ENCODE data around the gene PROSER2. TPM values are rescaled to one million over a fixed set of nuclear protein-coding genes. Genes with fewer than 3 reads are reported as not detected.

PROSER2 gene
- polyA plus RNA-seq, 1 donor (not counting 4 experiments of a cell fraction or from before 2014, with no cell fraction given), result 10.2 TPM

- TF ChIP-seq CTCF (optimal IDR thresholded peaks at IDR 0.05 in 1 of 3, IDR thresholded peaks at IDR 0.05 in 1 of 3, conservative IDR thresholded peaks at IDR 0.05 in 1 of 3; ENCODE audit: extremely low read depth in 1 of 3, insufficient read depth in 2 of 3, low read length in 3 of 3) (no peak), EZH2 (IDR thresholded peaks at IDR 0.05; ENCODE audit: low read length) (no peak)
- Histone ChIP-seq H3K4me2 (ENCODE audit: control insufficient read depth, extremely low read depth, insufficient read depth, low read depth, low read length) (no peak overlapping the region), H2AFZ (ENCODE audit: control insufficient read depth, low read length) (no peak overlapping the region), H3K36me3 (ENCODE audit: control insufficient read depth in 2 of 2, extremely low read depth in 1 of 2, insufficient read depth in 2 of 2, low read length in 2 of 2) (no peaks in the 10 kb centered on the region), H3K79me2 (ENCODE audit: control insufficient read depth, insufficient read depth, low read length) (peaks cover 87% of the 10 kb centered on the region), H3K4me1 (ENCODE audit: control insufficient read depth, extremely low read depth, insufficient read depth, low read length) (peaks cover 17% of the 10 kb centered on the region), H3K9ac (ENCODE audit: control insufficient read depth, extremely low read depth, insufficient read depth, low read length) (no peak overlapping the region), H3K9me3 (ENCODE audit: control insufficient read depth, low read depth, low read length) (no peaks in the 10 kb centered on the region), H3K27ac (ENCODE audit: control insufficient read depth, insufficient read depth, low read length) (no peak overlapping the region), H3K4me3 (ENCODE audit: control insufficient read depth in 2 of 3, extremely low read depth in 1 of 3, insufficient read depth in 2 of 3, low read depth in 1 of 3, low read length in 3 of 3) (no peak overlapping the region), H3K9me1 (ENCODE audit: control insufficient read depth, extremely low read depth, insufficient read depth, low read length) (no peaks in the 10 kb centered on the region), H4K20me1 (ENCODE audit: control insufficient read depth, extremely low read depth, insufficient read depth, low read length) (no peaks in the 10 kb centered on the region), H3K27me3 (ENCODE audit: control insufficient read depth, extremely low read depth, insufficient read depth, low read length) (no peaks in the 10 kb centered on the region)
- DNase-seq (ENCODE audit: low read depth, low spot score) (no peak), FAIRE-seq (no peak)
- dilution Hi-C loops (cut with MboI; ENCODE audit: extremely low pct_ligation_motif_present, low sequenced_read_pairs), result no loop called here
Observed at GRCh38 chr10:11832042-11832441, 8.9 kb downstream of the PROSER2 start.

- H4K20me1 ChIP-seq (ENCODE audit: control insufficient read depth, extremely low read depth, insufficient read depth, low read length), result no peaks in the 10 kb centered on the region
- DNase-seq (ENCODE audit: low read depth, low spot score), result no peak
- peaks cover 80% of the 10 kb centered on the region for H3K79me2 ChIP-seq (ENCODE audit: control insufficient read depth, insufficient read depth, low read length)
- peaks cover 37% of the 10 kb centered on the region for H3K4me1 ChIP-seq (ENCODE audit: control insufficient read depth, extremely low read depth, insufficient read depth, low read length)
- no peak overlapping the region for H3K9ac ChIP-seq (ENCODE audit: control insufficient read depth, extremely low read depth, insufficient read depth, low read length)
- no peak overlapping the region for H3K4me3 ChIP-seq (ENCODE audit: control insufficient read depth in 2 of 3, extremely low read depth in 1 of 3, insufficient read depth in 2 of 3, low read depth in 1 of 3, low read length in 3 of 3)
- H3K9me1 ChIP-seq (ENCODE audit: control insufficient read depth, extremely low read depth, insufficient read depth, low read length), result no peaks in the 10 kb centered on the region
- dilution Hi-C loops (cut with MboI; ENCODE audit: extremely low pct_ligation_motif_present, low sequenced_read_pairs), result no loop called here
- no peaks in the 10 kb centered on the region for H3K36me3 ChIP-seq (ENCODE audit: control insufficient read depth in 2 of 2, extremely low read depth in 1 of 2, insufficient read depth in 2 of 2, low read length in 2 of 2)
- H3K9me3 ChIP-seq (ENCODE audit: control insufficient read depth, low read depth, low read length), result no peaks in the 10 kb centered on the region
- TF ChIP-seq EZH2 (IDR thresholded peaks at IDR 0.05; ENCODE audit: low read length), result no peak
- TF ChIP-seq CTCF (optimal IDR thresholded peaks at IDR 0.05 in 1 of 3, IDR thresholded peaks at IDR 0.05 in 1 of 3, conservative IDR thresholded peaks at IDR 0.05 in 1 of 3; ENCODE audit: extremely low read depth in 1 of 3, insufficient read depth in 2 of 3, low read length in 3 of 3), result no peak
- no peak overlapping the region for H3K27ac ChIP-seq (ENCODE audit: control insufficient read depth, insufficient read depth, low read length)
- FAIRE-seq, result no peak
- H3K4me2 ChIP-seq (ENCODE audit: control insufficient read depth, extremely low read depth, insufficient read depth, low read depth, low read length), result no peak overlapping the region
- H3K27me3 ChIP-seq (ENCODE audit: control insufficient read depth, extremely low read depth, insufficient read depth, low read length), result no peaks in the 10 kb centered on the region
- no peak overlapping the region for H2AFZ ChIP-seq (ENCODE audit: control insufficient read depth, low read length)
Observed at GRCh38 chr10:11835061-11835460, 11.9 kb downstream of the PROSER2 start.
